Stimulated activated CD8-positive, alpha-beta memory T cell treated with anti-CD3 and anti-CD28 coated beads, Interleukin-7, amount 100 ng/mL, for 48 hours (primary cell): ENCODE data around the gene COX7A2.

Source experiments
- DNase-seq, 2 donors: peaks; one replicate each; pipeline ENCODE4 v3.0.0-alpha.2; 2020; ENCODE audit warnings: low read depth in 1 of 2; ENCODE audit errors: extremely low read depth in 1 of 2

Gene COX7A2

GRCh38 chr6:75201901-75202672 is 41.5 kb downstream of the COX7A2 start:
- DNase-seq = no peak

- DNase-seq = no peak
Measured at GRCh38 chr6:75201021-75201420, 42.6 kb downstream of the COX7A2 start.

GRCh38 chr6:75199889-75200288 is 43.7 kb downstream of the COX7A2 start:
- no peak for DNase-seq

- DNase-seq = no peak
Measured at GRCh38 chr6:75196081-75196687, 47.4 kb downstream of the COX7A2 start.

- no peak for DNase-seq
Measured at GRCh38 chr6:75188221-75188925, 55.2 kb downstream of the COX7A2 start.
